Gastroesophageal sphincter (tissue), 3 donors: Measurements from ENCODE around the gene ZNF804B.

ENCODE experiments used
- EP300 ChIP-seq: sonication (generic); formaldehyde crosslinking; IDR thresholded peaks from one replicate; pipeline ENCODE4 v1.6.1; 2017; ENCODE audit warnings: antibody characterized with exemption, mild to moderate bottlenecking
- POLR2A ChIP-seq, 2 donors: fragments of 450-650 bp; IDR thresholded peaks; one replicate each; pipeline ENCODE4 v1.6.1; 2017; ENCODE audit warnings: antibody characterized with exemption in 2 of 2, mild to moderate bottlenecking in 2 of 2, moderate library complexity in 1 of 2
- POLR2AphosphoS5 ChIP-seq: sonication (generic); formaldehyde crosslinking; IDR thresholded peaks from one replicate; pipeline ENCODE4 v1.6.1; 2017; ENCODE audit warnings: antibody characterized with exemption
- TF ChIP-seq, protein P1 (sequence below), 4 experiments: fragments of 200-600 bp in 2 of 4; fragments of 450-650 bp in 2 of 4; sonication (generic) in 1 of 4; IDR thresholded peaks; one replicate each; pipeline ENCODE4 v1.5.1; 2017 to 2019; ENCODE audit warnings: antibody characterized with exemption in 4 of 4, mild to moderate bottlenecking in 2 of 4, moderate library complexity in 2 of 4

DNA sequence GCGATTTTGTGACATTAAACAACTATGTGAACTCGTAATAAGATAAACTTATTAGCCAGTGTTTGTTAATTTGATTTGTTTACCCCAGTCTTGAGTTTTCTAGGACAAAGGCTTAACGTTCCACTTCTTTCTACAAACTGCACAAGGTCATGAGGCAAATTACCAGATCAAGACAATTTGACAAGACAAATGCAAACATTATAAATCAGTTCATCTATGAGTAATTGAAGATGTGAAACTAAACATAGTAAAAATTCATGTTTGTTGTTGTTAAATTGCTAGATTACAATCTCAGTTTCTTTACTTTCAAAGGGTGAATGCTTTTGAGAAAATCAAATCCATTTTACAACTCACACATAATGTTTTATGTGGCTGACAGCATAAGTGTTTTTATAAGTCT is 13.4 kb upstream of the ZNF804B start:
- TF ChIP-seq, protein P1, sequence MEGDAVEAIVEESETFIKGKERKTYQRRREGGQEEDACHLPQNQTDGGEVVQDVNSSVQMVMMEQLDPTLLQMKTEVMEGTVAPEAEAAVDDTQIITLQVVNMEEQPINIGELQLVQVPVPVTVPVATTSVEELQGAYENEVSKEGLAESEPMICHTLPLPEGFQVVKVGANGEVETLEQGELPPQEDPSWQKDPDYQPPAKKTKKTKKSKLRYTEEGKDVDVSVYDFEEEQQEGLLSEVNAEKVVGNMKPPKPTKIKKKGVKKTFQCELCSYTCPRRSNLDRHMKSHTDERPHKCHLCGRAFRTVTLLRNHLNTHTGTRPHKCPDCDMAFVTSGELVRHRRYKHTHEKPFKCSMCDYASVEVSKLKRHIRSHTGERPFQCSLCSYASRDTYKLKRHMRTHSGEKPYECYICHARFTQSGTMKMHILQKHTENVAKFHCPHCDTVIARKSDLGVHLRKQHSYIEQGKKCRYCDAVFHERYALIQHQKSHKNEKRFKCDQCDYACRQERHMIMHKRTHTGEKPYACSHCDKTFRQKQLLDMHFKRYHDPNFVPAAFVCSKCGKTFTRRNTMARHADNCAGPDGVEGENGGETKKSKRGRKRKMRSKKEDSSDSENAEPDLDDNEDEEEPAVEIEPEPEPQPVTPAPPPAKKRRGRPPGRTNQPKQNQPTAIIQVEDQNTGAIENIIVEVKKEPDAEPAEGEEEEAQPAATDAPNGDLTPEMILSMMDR (IDR thresholded peaks at IDR 0.05), result no peak
- TF ChIP-seq POLR2AphosphoS5, result no peak
- no peak for TF ChIP-seq EP300
- no peak for TF ChIP-seq POLR2A (IDR thresholded peaks at IDR 0.05)
